ENCODE measurements around the gene LCE1D. TPM values are rescaled to one million over a fixed set of nuclear protein-coding genes. Genes with fewer than 3 reads are reported as not detected.
A peak's percentile ranks its signal among the peaks of the same experiment; 100 is the strongest.

The LCE1D gene, protein sequence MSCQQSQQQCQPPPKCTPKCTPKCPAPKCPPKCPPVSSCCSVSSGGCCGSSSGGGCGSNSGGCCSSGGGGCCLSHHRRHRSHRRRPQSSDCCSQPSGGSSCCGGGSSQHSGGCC
- not detected in 2 replicates for total RNA-seq
- not detected for polyA plus RNA-seq (2012)

DNA sequence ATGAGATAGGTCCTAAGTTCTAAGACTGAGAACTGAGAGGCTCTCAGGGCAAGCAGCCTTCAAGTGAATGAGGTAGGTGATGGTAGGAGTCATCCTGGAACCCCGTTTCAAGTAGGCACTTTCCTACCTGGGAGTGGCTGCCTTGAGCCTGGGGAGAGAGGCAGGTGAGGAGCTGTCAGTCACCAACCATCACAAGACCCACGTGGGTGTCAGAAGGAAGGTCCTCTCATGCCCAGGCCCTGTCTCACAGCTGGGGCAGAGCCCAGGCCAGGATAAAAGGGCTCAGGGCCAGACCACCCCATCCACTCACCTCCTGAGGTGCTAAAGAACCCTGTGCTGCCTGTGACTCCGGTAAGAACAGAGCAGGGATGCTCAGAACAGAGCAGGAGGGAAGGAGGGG lies at the start of gene LCE1D:
Gene LCE1D, plus strand, starts transcription at position 301 of the 400 bp plus-strand sequence. CDS start 1,074 bp downstream, outside the sequence.
- no peak for DNase-seq (ENCODE audit: low read depth)

DNA sequence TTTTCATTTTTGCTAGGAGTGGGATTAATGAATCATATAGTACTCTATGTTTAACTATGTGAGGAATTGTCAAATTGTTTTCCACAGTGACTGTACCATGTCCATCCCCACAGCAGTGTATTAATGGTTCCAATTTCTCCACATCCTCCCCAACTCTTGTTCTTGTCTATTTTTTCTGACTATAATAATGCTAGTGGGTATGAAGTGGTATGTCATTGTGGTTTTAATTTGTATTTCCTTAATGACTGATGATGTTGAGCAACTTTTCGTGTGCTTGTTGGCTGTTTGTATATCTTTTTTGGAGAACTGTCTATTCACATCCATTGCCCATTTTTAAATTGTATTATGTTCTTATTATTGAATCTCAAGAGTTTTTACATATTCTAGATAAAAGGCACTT lies 48.7 kb upstream of the LCE1D start:
- DNase-seq (ENCODE audit: low read depth): no peak

DNA sequence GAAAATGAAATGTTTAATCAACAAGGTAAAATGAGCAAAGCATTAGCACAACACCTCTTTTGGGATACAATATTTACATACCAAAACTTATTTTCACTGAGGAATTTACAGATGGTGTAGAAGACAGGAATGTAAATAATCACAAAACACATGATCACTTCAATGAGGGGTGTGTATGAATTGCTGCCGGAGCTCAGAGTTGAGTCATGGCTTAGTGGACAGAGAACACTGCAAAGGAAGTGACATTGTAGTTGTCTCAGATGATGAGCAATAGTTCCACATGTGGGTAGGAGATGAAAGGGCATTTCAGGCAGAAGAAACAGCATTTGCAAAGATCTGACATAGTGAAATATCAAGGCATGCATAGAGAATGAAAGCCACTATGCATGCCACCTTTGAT lies 44.3 kb upstream of the LCE1D start:
- peak; percentile 20 for DNase-seq (ENCODE audit: low read depth)

DNA sequence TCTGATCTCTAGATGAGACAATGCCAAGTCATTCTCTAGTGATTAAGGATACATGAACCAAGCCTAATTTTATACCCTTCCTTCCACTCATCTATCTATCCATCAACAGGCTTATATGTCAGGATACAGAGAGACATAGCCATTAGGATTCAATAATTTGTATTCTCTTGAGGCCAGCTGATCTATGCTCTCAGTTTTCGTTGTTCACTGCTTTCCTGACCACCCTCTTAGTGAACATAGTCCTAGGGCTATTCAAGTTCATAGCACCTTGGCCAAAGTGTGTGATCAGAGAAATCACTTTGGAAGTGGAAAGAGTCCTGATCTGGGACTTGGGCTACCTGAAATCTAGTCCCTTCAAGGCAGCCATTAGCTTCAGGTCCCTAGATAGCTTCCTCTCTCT lies 42.9 kb upstream of the LCE1D start:
- no peak for DNase-seq (ENCODE audit: low read depth)

DNA sequence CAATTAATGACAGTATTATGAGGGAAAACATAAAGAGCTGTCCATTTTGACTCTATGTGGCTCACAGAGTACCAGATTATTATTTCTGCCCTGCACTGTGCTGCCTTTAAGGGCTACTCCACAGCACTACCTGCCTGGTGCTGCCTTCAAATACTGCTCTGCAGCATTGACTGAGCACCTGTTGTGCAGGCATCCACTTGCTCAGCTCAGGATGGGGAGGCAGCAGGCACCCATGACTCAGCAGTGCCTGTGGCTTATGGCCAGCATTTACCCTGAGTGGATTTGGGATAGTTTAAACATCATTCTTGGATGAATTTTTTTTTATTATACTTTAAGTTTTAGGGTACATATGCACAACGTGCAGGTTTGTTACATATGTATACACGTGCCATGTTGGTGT lies 39.6 kb upstream of the LCE1D start:
- DNase-seq (ENCODE audit: low read depth): peak; percentile 29

DNA sequence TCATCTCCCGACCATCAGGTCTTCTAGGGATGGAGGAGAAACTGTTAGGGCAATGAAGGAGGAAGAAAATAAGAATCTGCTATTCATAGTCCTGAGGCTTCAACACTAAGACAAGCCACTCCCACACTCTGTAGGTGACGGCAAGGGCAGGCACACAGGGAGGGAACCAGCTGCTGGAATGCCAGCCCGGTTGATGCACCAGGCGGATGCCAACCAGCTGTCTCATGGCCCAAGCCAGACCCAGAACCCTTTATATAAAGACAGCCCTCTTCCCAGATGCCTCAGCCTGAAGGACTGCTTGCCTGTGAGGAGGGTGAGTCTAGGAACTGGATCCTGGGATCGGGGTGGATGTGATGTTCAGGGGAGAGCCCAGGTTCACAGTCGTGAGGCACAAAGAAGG lies 38.8 kb upstream of the LCE1D start, which contains the start of gene KPRP:
Gene KPRP, plus strand, starts transcription at position 279 of the 400 bp plus-strand sequence. CDS start 1,564 bp downstream, outside the sequence.
- peak; percentile 46 for DNase-seq (ENCODE audit: low read depth)

DNA sequence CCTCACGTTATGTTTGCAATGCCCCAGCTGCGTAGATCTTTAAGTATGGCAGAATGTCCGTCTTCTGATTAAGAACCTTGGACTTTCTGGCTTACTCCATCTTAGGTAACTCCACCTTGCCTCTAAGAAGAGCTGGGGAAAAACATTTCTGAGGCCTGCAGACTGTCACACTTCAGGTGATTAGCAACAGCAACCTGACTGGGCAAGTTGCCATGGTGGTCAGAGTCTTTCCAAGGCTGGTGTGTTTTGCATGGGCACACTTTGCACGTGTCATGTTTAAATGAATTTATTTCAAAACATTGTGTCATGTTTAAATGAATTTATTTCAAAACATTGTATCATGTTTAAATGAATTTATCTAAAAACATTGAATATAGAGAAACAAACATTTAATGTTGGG lies 37.9 kb upstream of the LCE1D start:
- DNase-seq (ENCODE audit: low read depth): no peak

DNA sequence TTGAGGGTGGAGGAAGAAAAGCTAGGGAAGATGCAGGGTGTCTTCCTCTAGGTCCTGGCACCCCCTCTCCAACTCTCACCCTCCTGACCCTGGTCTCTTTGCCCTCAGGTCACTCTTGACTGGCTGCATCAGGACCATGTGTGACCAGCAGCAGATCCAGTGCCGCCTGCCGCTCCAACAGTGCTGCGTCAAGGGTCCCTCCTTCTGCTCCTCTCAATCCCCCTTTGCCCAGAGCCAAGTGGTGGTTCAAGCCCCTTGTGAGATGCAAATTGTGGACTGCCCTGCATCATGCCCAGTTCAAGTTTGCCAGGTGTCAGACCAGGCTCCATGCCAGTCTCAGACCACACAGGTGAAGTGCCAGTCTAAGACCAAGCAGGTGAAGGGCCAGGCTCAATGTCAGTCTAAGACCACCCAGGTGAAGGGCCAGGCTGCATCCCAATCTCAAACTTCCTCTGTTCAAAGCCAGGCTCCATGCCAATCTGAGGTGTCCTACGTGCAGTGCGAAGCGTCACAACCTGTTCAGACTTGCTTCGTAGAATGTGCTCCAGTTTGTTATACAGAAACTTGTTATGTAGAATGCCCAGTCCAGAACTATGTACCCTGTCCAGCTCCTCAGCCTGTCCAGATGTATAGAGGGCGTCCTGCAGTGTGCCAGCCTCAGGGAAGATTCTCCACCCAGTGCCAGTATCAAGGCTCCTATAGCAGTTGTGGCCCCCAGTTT lies 36.9 kb upstream of the LCE1D start:
- no peak for DNase-seq (ENCODE audit: low read depth)

DNA sequence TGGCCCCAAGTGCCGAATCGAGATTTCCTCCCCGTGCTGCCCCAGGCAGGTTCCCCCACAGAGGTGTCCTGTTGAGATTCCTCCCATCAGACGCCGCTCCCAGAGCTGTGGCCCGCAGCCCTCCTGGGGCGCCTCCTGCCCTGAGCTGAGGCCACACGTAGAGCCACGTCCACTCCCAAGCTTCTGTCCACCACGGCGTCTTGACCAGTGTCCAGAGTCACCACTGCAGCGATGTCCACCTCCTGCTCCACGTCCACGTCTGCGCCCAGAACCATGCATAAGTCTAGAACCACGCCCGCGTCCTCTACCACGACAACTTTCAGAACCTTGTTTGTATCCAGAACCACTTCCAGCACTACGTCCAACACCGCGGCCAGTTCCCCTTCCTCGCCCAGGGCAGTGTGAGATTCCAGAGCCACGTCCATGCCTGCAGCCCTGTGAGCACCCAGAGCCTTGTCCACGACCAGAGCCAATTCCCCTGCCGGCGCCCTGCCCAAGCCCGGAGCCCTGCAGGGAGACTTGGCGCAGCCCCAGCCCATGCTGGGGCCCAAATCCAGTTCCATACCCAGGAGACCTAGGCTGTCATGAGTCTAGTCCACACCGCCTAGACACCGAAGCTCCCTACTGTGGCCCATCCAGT lies 35.9 kb upstream of the LCE1D start:
- no peak for DNase-seq (ENCODE audit: low read depth)

DNA sequence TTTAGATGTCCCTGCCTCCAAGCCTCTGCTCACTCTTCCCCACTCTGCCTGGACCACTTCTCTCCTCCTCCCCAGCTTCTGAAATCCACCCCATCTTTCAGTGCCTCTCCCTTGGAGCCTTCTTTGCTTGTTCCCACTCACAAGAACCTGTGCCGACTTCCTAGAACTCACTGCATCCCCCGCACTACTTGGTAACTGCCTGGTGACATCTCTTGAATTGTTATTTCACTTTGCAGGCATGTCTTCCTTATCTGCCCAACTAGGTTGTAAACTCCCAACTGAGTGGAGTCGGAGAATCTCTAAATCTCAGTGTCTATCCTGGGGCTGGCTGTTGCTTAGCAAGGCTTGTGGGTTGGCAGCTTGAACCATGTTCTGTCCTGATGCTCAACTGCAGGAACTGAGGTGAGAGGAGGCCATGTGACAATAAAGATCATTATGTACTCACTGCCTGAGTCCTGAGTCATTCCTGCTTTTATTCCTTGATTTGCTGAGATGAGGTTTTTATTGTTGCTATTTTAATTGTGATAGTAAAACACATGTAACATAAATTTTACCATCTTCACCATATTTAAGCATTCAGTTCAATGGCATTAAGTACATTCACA lies 34.8 kb upstream of the LCE1D start:
- no peak for DNase-seq (ENCODE audit: low read depth)

DNA sequence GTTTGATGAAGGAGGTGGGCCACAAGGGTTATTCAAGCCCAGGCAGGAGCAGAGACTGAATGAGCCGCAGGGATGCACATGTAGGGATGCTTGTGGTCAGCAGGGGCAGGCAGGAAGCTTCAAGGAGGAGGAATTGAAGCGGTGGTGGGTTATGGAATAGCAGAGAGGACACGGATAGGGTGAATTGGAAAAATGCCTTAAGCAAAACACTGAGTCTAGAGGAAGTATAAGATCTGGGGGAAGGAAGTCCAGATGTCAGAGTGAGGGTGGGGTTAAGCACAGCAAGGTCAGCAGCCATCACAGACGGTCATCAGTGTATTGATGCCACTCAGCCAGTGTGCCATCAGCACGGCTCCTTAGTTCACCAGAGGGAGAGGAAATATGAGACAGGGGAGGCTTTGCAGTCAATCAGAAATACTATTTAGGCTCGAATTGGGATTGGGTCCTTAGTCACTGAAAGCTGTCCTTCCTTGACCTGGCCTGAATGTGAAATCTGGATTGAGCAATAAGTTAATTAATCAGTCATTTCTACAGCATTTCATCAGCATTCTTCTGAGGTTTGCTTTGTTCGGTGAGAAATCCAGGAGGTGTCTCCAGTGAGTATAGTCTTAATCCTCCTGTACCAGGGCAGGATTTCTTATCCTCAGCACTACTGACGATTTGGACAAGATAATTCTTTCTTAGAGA lies 27.5 kb upstream of the LCE1D start:
- no peak for DNase-seq (ENCODE audit: low read depth)

DNA sequence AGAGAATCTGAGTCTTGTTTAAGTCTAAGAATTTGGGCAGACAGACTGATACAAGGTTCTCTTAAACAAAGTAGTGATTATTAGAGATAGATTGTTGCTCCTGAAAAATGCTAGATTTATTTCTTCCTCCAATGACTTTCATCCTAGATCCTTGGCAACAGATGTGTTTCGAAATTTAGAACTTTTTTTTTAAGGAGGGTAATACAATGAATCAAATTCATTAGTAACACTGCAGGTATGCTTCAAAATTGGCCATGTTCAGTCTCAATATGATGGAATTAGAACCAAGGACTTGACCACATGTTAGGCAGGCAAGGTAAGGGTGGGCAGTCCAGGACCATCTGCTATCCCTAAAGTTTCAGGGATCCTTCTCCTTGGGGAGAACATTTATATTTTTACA lies 26.1 kb upstream of the LCE1D start:
- no peak for DNase-seq (ENCODE audit: low read depth)

DNA sequence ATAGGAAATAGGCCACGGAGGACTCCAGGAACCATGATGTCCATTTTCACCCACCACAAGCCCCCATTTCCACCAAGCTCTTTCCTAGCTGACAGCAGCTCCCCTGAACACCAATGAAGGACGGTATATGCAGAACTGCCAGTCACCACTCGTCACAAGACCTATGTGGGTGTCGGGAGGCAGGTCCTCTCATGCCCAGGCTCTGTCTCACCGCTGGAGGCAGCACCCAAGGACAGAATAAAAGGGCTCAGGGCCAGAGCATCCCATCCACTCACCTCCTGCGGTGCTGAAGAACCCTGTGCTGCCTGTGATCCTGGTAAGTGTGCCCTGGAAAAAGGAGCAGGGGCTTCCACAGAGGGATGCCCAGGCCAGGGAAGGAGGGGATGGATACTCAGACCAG lies 21.6 kb upstream of the LCE1D start, which contains the start of gene LCE1F:
Gene LCE1F, plus strand, starts transcription at position 266 of the 400 bp plus-strand sequence. CDS start 1,232 bp downstream, outside the sequence.
- DNase-seq (ENCODE audit: low read depth): no peak

DNA sequence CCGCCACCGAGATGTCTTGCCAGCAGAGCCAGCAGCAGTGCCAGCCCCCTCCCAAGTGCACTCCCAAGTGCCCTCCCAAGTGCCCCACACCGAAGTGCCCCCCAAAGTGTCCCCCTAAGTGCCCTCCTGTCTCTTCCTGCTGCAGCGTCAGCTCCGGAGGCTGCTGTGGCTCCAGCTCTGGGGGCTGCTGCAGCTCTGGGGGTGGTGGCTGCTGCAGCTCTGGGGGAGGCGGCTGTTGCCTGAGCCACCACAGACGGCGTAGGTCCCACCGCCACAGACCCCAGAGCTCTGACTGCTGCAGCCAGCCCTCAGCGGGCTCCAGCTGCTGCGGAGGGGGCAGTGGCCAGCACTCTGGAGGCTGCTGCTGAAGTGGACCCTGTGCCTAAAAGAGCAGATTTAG lies 20.2 kb upstream of the LCE1D start:
- DNase-seq (ENCODE audit: low read depth): no peak

DNA sequence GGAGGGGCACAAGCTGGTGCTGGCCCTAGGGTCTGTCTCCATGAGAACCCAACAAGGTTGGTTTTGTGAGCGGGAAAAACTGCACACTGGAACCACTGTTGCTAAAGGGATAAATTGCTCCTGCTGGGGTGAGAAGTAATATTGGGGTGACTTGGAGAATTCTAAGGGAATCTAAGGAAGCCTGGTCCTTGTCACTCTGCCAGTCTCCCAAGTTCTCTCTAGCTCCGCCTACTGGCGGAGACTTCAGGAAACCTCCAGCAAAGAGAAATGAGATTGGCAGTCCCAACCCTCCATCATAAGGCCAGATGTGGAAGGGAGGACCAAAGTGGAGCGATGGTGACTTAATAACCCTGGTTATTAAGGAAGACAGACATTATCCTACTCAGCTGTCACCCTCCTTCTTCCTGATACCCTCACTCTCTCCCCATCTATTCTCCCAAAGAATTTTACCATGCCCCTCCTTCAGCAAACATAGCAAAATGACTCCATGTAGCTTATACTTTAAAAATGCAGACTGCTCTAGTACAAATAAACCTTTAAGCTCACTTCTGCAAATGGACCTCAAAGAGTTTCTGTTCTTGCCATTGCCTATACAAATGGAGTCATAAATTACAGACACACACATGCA lies 18.9 kb upstream of the LCE1D start:
- peak; percentile 16 for DNase-seq (ENCODE audit: low read depth)

DNA sequence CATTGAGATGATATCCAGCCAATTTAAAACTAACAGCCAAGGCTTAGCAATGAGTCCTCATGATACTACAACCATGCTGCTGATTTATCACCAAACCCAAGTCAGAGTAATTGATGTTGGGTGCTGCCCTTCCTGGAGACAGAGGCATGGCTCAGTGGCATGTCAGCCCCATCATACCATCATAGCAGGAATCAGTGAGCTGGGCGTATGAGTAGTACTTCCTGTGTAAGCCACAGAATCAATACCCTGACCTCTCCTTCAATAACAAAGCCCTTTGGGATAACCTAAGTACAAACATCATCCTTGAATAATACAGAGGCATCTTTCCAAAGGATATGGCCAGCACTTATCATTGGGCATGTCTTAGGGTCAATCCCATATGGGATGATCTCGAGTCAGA lies 13.4 kb upstream of the LCE1D start:
- DNase-seq (ENCODE audit: low read depth): no peak

DNA sequence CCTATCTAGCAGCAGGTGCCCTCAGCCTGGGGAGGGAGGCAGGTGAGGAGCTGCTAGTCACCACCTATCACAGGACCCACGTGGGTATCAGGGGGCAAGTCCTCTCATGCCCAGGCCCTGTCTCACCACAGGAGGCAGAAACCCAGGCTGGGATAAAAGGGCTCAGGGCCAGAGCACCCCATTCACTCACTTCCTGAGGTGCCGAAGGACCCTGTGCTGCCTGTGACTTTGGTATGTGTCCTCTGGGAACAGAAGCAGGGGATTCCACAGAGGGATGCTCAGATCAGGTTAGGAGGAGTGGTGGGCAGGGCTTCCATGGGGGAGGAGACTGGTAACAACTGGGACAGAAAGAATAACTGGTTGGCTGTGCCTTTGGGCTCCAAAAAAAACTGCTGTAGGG lies 10.4 kb upstream of the LCE1D start, which contains the start of gene LCE1E:
Gene LCE1E, plus strand, starts transcription at position 181 of the 400 bp plus-strand sequence. CDS start 1,043 bp downstream, outside the sequence.
- DNase-seq (ENCODE audit: low read depth): no peak

DNA sequence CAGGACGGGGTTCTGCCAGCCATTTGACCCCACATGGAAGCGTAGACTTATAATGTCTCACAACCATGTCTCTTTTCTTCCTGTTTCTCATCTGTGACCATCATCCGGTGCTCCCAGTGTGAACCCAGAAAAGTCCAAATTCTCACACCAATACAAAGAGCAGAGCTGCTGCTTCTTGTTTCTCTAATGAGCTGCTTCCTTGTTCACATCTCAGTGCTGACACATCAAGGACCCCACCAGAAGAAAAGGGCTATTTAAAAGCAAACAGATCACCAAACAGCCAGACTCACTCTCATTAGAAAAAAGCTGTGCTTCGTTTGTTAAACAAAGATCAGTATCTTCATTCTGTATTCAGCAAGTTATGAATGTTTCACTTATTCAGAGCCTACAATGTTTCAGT lies 835 bp upstream of the LCE1D start:
- no peak for DNase-seq (ENCODE audit: low read depth)

DNA sequence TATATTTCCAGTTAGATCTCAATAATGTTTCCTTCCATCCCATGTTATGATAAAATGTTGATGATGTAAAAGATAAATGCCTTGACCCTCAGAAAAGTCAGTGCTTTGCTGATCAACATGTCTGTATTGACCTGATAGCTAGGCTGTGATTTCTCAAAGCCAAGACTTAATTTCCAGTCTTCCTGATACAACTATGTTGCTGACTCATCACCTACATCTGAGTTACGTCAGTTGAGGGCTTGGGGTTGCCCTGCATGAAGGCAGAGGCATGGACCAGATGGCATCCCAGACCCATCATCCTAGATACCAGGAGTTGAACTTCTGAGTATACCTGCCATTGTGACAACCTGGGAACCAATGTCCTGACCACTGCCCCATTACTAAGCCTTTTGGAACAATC lies 4.8 kb downstream of the LCE1D start:
- no peak for DNase-seq (ENCODE audit: low read depth)

DNA sequence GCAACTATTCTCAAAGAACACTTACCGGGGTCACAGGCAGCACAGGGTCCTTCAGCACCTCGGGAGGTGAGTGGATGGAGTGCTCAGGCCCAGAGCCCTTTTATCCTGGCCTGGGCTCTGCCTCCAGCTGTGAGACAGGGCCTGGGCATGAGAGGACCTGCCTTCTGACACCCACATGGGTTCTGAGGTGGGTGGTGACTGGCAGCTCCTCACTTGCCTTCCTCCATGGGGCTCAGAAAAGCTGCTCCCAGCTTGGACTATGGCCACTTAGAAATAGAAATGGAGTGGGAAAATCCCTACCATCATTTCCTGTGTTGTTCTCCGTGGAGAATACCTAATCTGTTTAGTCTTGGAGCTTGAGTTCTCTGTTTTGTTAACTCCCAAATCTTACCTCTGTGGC lies 10.1 kb downstream of the LCE1D start, which contains the start of gene LCE1C:
Gene LCE1C, minus strand, starts transcription at position 76 of the 400 bp plus-strand sequence. CDS start 1,173 bp downstream, outside the sequence.
- DNase-seq (ENCODE audit: low read depth): no peak

DNA sequence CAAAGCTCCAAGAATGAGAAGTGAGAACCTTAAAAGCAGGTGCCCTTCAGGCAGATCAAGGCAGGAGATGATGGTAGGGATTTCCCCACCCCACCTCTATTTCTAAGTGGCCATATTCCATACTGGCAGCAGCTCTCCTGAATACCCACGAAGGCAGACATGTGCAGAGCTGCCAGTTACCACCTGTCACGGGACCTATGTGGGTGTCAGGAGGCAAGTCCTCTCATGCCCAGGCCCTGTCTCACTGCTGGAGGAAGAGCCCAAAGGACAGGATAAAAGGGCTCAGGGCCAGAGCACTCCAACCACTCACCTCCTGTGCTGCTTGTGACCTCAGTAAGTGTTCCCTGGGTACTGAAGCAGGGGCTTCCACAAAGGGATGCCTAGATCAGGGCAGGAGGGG lies 14.5 kb downstream of the LCE1D start:
- DNase-seq (ENCODE audit: low read depth): no peak

Measured in myocyte (in vitro differentiated cells).